Thyroid gland (tissue), 4 donors: ENCODE measurements around the gene PTPRG.

Experiments used
- CTCF ChIP-seq, 6 experiments: fragments of 200-600 bp in 3 of 6; fragments of 450-650 bp in 3 of 6; sonication (generic) in 3 of 6; IDR thresholded peaks; one replicate each; pipeline ENCODE4 v1.5.1; 2016 to 2019; ENCODE audit warnings: antibody characterized with exemption in 6 of 6, mild to moderate bottlenecking in 2 of 6, inconsistent platforms in 1 of 6, moderate library complexity in 1 of 6
- POLR2A ChIP-seq, 2 donors: fragments of 450-650 bp; IDR thresholded peaks; one replicate each; pipeline ENCODE4 v1.6.1; 2017; ENCODE audit warnings: antibody characterized with exemption in 2 of 2, mild to moderate bottlenecking in 2 of 2, moderate library complexity in 1 of 2

DNA sequence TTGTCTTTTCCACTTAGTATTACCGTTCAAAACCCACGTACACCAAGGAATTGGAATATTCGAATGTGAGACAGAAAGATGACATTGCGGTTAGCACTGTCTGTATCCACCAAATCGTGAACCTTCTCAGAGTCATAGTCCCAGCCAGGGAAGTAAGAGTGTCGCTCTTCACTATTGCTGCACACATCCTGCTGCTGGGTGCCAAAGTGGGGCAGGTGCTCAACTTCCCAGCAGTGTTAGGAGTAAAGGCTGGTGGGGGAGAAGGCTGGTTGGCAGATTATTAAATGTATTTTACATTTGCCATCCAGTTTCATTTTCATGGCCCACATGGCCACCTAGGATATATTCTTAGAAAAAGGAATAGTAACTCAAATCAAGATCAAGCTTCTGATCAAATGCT, 65.1 kb downstream of the PTPRG start:
- TF ChIP-seq POLR2A (IDR thresholded peaks at IDR 0.05) (no peak), CTCF (IDR thresholded peaks at IDR 0.05) (no peak)
